Measurements from ENCODE around the gene PRM1.

- TF ChIP-seq CTCF (IDR thresholded peaks at IDR 0.05; ENCODE audit: insufficient read depth, low read depth, low read length) (no peak), EZH2 (IDR thresholded peaks at IDR 0.05; ENCODE audit: insufficient read depth, low read length) (no peak)
Observed at GRCh38 chr16:11300560-11300892, 19.4 kb upstream of the PRM1 start.

Data from astrocyte (in vitro differentiated cells and primary cell).